ENCODE results near the gene DNASE1L2. TPM values are rescaled to one million over a fixed set of nuclear protein-coding genes. Genes with fewer than 3 reads are reported as not detected.
A peak's percentile ranks its signal among the peaks of the same experiment; 100 is the strongest.

The DNASE1L2 gene
- total and polyA plus RNA-seq, 2 of the 8 experiments (the other 6 are each of a cell fraction or from before 2014, with no cell fraction given): 0.35 to 0.97 TPM

GRCh38 chr16:2244301-2244700 lies 8.1 kb downstream of the DNASE1L2 start:
- ChIA-PET POLR2A (ENCODE audit: partially characterized antibody) (interaction anchor here (1.6 to 1.9 kb wide), 2 partner anchors 7 to 12 kb away, joined by 3 to 5 read pairs; no protein-coding TSS in a partner anchor), CTCF (ENCODE audit: partially characterized antibody) (interaction anchor here (1.1 to 2.1 kb wide), 4 partner anchors 9 to 257 kb away, joined by 3 to 9 read pairs (median 4); partner anchors contain the start of gene DNASE1L2)
- H3K23ac ChIP-seq (ENCODE audit: insufficient read length): no peak overlapping the region
- H3K4me1 ChIP-seq (replicated peaks in 1 of 4; ENCODE audit: control insufficient read depth in 3 of 4, insufficient read depth in 4 of 4, low read length in 3 of 4): no peaks in the 10 kb centered on the region
- H3K36me3 ChIP-seq (ENCODE audit: control insufficient read depth in 2 of 4, insufficient read depth in 4 of 4, low read length in 3 of 4): peaks cover 18 to 44% (median 32%) of the 10 kb centered on the region in 4 experiments
- FAIRE-seq (no peak), DNase-seq (ENCODE audit: low read depth in 1 of 2, low spot score in 2 of 2) (no peak)
- no peak overlapping the region for H2BK20ac ChIP-seq (ENCODE audit: low read length)
- no peak overlapping the region for H3K56ac ChIP-seq (replicated peaks; ENCODE audit: insufficient read length, low read depth, low read length)
- no peak overlapping the region for H3K14ac ChIP-seq (ENCODE audit: insufficient read length)
- peaks cover 0 to 8% of the 10 kb centered on the region in 2 experiments; a peak in 2 of 4 replicates for H3K79me2 ChIP-seq (ENCODE audit: control insufficient read depth in 1 of 2, insufficient read depth in 2 of 2, low read length in 2 of 2)
- no peak overlapping the region for H3K4me2 ChIP-seq (ENCODE audit: insufficient read depth in 1 of 2, low read depth in 2 of 2, low read length in 2 of 2)
- no peak overlapping the region for H2BK120ac ChIP-seq (replicated peaks; ENCODE audit: low read depth, low read length)
- no peak overlapping the region for H2AK5ac ChIP-seq (ENCODE audit: low read depth, low read length)
- no peaks in the 10 kb centered on the region for H3K9me3 ChIP-seq (ENCODE audit: insufficient read depth in 2 of 2, low read depth in 1 of 2, low read length in 1 of 2)
- no peaks in the 10 kb centered on the region for H3K23me2 ChIP-seq (ENCODE audit: low read depth, low read length)
- H3K4me3 ChIP-seq (ENCODE audit: extremely low read depth in 1 of 4, insufficient read depth in 2 of 4, low read depth in 3 of 4, low read length in 4 of 4): no peak overlapping the region
- no peak overlapping the region for H4K91ac ChIP-seq (replicated peaks; ENCODE audit: insufficient read length, low read length)
- H3K9ac ChIP-seq (replicated peaks in 1 of 4; ENCODE audit: extremely low read depth in 1 of 4, low read depth in 3 of 4, low read length in 3 of 4): no peak overlapping the region
- no peak overlapping the region for H4K8ac ChIP-seq (ENCODE audit: extremely low read depth, insufficient read depth, low read length)
- H3K27me3 ChIP-seq (replicated peaks in 1 of 4; ENCODE audit: control insufficient read depth in 3 of 4, extremely low read depth in 1 of 4, insufficient read depth in 3 of 4, low read length in 3 of 4): no peaks in the 10 kb centered on the region
- H2AFZ ChIP-seq (ENCODE audit: low read length): no peak overlapping the region
- no peak overlapping the region for H3K4ac ChIP-seq (replicated peaks; ENCODE audit: insufficient read length, low read depth, low read length)
- 0 out of 2 replicates have a peak, but pooled peaks have one; percentile 19 for TF ChIP-seq MAX (IDR thresholded peaks at IDR 0.05)
- TF ChIP-seq CTCF (IDR thresholded peaks at IDR 0.05; ENCODE audit: control extremely low read depth in 1 of 3, insufficient read depth in 1 of 3, low read depth in 1 of 3, low read length in 3 of 3): peak; percentile 13 to 44 (median 41); a peak in 2 of 4 replicates
- peak; percentile 13 to 39; a peak in 2 of 4 replicates for TF ChIP-seq RAD21 (IDR thresholded peaks at IDR 0.05 in 1 of 2, conservative IDR thresholded peaks at IDR 0.05 in 1 of 2; ENCODE audit: low read depth in 2 of 2, low read length in 2 of 2)
- no peak for TF ChIP-seq JUND (IDR thresholded peaks at IDR 0.05; ENCODE audit: low read length)
- H4K5ac ChIP-seq (ENCODE audit: insufficient read length, low read depth, low read length): no peak overlapping the region
- H2BK5ac ChIP-seq (ENCODE audit: low read depth, low read length): no peak overlapping the region
- H3K27ac ChIP-seq (ENCODE audit: low read depth, low read length): no peak overlapping the region
- peaks cover 4 to 19% of the 10 kb centered on the region in 2 experiments for H4K20me1 ChIP-seq (replicated peaks in 1 of 2; ENCODE audit: control insufficient read depth in 1 of 2, insufficient read depth in 2 of 2, low read length in 2 of 2)
- no peak overlapping the region for H3K18ac ChIP-seq (ENCODE audit: extremely low read depth, low read length)
- no peak overlapping the region for H2BK12ac ChIP-seq (ENCODE audit: low read depth, low read length)
- no peak overlapping the region for H2BK15ac ChIP-seq (ENCODE audit: low read length)
- no peaks in the 10 kb centered on the region; the same call in 1 of the 2 replicates for H3K79me1 ChIP-seq (ENCODE audit: low read depth, low read length)
- WGBS, 2 experiments (ENCODE audit: extremely low coverage in 1 of 2, insufficient coverage in 1 of 2, insufficient read length in 1 of 2, insufficient replicate concordance in 2 of 2, low coverage in 1 of 2, low lambda C conversion rate in 2 of 2, missing lambda C conversion rate in 1 of 2): 93% methylated on average over 17 of the region's 17 CpGs; no CpG with 5 or more reads in 1 of the 2 experiments

All from H1 (cell line).